Activated naive CD8-positive, alpha-beta T cell treated with anti-CD3 and anti-CD28 coated beads for 36 hours (primary cell): ENCODE results near the gene KMT2A. TPM values are rescaled to one million over a fixed set of nuclear protein-coding genes. Genes with fewer than 3 reads are reported as not detected.
A peak's percentile ranks its signal among the peaks of the same experiment; 100 is the strongest.
"Not testable (repeated sequence)": the region's sequence is repeated elsewhere in the genome, so short reads cannot be mapped to it uniquely, and the experiment has no call there.

Source experiments
- DNase-seq: peaks from one replicate; pipeline ENCODE4 v3.0.0; 2021
- H3K27ac Mint-ChIP-seq: one replicate; pipeline ENCODE4 v1.8.0; 2022; ENCODE audit warnings: mild to moderate bottlenecking, moderate library complexity, mixed read lengths
- H3K27me3 Mint-ChIP-seq: one replicate; pipeline ENCODE4 v1.8.0; 2022; ENCODE audit warnings: mild to moderate bottlenecking, mixed read lengths
- H3K36me3 Mint-ChIP-seq: one replicate; pipeline ENCODE4 v1.8.0; 2021; ENCODE audit warnings: mild to moderate bottlenecking, mixed read lengths
- H3K4me1 Mint-ChIP-seq: one replicate; pipeline ENCODE4 v1.8.0; 2021; ENCODE audit warnings: mixed read lengths
- H3K4me3 Mint-ChIP-seq: one replicate; pipeline ENCODE4 v1.8.0; 2022; ENCODE audit warnings: mild to moderate bottlenecking, moderate library complexity, mixed read lengths
- H3K9me3 Mint-ChIP-seq: one replicate; pipeline ENCODE4 v1.8.0; 2022; ENCODE audit warnings: mixed read lengths
- total RNA-seq, 2 experiments: library from RNA; stranded (reverse); gene quantifications; one replicate each; pipeline ENCODE4 v1.2.3, GENCODE V29; 2021

Gene KMT2A
- total RNA-seq, 2 experiments from 2014 or later: 55.8 to 58.9 TPM

GRCh38 chr11:118565051-118565450, 128.8 kb downstream of the KMT2A start:
- peaks cover 2% of the 10 kb centered on the region for H3K36me3 Mint-ChIP-seq
- H3K27ac Mint-ChIP-seq: peak overlapping the region; percentile 38
- H3K4me3 Mint-ChIP-seq: peak overlapping the region; percentile 75

DNA sequence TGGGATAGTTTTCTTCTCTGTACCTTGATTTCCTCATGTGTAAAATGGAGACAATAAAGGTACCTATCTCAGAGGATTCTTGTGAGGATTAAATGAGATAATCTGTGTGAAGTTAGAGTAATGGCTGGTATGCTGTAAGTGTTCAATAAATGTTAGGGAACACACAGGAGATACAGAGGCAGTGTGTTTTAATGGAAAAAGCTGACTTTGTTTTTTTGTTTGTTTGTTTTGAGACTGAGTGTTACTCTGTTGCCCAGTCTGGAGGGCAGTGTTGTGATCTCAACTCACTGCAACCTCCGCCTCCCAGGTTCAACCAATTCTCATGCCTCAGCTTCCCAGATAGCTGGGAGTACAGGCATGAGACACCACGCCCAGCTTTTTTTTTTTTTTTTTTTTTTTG, 133.4 kb downstream of the KMT2A start:
- no peak overlapping the region for H3K27ac Mint-ChIP-seq

More at GRCh38 chr11:118565051-118565450, 128.8 kb downstream of the KMT2A start:
- DNase-seq: no peak
- H3K4me1 Mint-ChIP-seq: peaks cover 15% of the 10 kb centered on the region
- H3K9me3 Mint-ChIP-seq: no peaks in the 10 kb centered on the region
- no peaks in the 10 kb centered on the region for H3K27me3 Mint-ChIP-seq

DNA sequence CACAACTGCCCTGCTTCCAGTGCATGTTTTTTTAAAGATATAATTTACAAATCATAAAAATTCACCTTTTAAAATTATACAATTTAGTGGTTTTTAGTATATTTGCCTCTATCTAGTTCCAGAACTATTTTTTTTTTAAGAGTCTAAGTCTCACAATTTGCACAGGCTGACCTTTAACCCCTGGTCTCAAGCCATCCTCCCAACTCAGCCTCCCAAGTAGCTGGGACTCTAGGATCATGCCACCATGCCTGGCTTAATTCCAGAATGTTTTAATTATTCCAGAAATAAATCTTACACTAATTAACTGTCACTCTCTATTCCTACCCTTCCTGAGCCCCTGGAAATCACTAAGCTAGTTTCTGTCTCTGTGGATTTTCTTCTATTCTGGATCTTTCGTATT, 134.5 kb downstream of the KMT2A start:
- Mint-ChIP-seq H3K4me1 (peaks cover 36% of the 10 kb centered on the region), H3K36me3 (peaks cover 13% of the 10 kb centered on the region), H3K9me3 (no peaks in the 10 kb centered on the region), H3K27me3 (no peaks in the 10 kb centered on the region), H3K4me3 (no peak overlapping the region), H3K27ac (peak overlapping the region; percentile 29)
- no peak for DNase-seq

More for the DNA sequence above, 133.4 kb downstream of the KMT2A start:
- peaks cover 32% of the 10 kb centered on the region for H3K4me1 Mint-ChIP-seq
- H3K9me3 Mint-ChIP-seq: no peaks in the 10 kb centered on the region
- H3K36me3 Mint-ChIP-seq: peaks cover 11% of the 10 kb centered on the region
- DNase-seq: no peak
- H3K4me3 Mint-ChIP-seq: no peak overlapping the region
- H3K27me3 Mint-ChIP-seq: no peaks in the 10 kb centered on the region

DNA sequence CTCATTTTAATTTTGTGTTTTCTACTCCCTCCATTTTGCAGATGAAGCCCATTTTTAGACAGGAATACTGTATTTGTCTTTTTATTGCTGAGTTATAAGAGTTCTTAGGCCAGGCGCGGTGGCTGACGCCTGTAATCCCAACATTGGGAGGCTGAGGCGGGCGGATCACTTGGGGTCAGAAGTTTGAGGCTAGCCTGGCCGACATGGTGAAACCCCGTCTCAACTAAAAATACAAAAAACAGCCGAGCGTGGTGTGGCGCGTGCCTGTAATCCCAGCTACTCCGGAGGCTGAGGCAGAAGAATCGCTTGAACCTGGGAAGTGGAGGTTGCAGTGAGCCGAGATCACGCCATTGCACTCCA, 135.4 kb downstream of the KMT2A start:
- peaks cover 14% of the 10 kb centered on the region for H3K36me3 Mint-ChIP-seq
- peak overlapping the region; percentile 91 for H3K4me3 Mint-ChIP-seq
- peak; percentile 16 for DNase-seq
- not testable (repeated sequence) for H3K27me3 Mint-ChIP-seq, H3K9me3 Mint-ChIP-seq
- peak overlapping the region; percentile 92 for H3K27ac Mint-ChIP-seq
- peaks cover 37% of the 10 kb centered on the region for H3K4me1 Mint-ChIP-seq

DNA sequence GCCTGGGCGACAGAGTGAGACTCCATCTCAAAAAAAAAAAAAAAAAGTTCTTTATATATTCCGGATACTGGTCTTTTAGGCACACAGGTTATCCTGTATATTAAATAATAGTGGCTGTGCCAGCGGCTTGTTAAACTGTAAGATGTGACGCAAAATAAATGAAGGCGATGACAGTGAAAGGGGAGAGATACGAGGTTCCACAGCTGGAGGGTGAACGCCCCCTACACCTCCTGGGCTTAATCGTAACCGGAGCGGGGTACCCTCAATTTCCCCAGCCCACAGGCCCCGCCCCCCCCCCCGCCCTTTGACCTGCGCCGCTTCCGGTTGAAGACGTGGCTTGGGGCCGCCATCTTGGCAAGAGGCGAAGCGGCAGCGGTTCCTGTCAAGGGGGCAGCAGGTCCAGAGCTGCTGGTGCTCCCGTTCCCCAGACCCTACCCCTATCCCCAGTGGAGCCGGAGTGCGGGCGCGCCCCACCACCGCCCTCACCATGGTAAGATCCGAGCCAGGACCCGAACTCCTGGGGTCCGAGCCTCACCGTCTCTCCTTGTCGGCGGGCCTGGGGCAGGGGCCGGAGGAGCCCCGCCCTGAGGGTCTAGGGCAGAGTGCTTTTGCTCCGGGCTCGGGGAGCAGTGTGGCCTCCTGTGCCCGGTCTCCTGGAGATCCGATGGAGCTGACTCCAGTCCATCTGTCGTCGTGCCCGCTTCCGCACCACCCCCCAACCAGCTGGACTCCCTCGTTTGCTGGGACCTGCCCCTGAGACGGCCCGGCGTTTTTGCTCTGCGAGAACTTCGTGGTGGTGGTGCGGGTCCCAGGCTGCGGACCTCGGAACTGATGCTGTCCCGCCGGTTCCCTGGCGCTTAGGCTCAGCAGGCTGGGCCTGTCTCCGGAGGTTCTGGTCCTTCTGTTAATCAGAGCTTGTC, 136.0 kb downstream of the KMT2A start, which contains the start of gene ARCN1:
Gene ARCN1, plus strand, starts transcription at position 349 of the 920 bp plus-strand sequence. Its CDS starts 139 bp downstream, at position 488.
- Mint-ChIP-seq H3K4me1 (peaks cover 43% of the 10 kb centered on the region), H3K27ac (peak within 1 kb of the TSS; percentile 92), H3K36me3 (peaks cover 17% of the 10 kb centered on the region), H3K9me3 (no peaks in the 10 kb centered on the region), H3K27me3 (no peaks in the 10 kb centered on the region), H3K4me3 (peak within 1 kb of the TSS; percentile 91)
- DNase-seq: peak; percentile 77

DNA sequence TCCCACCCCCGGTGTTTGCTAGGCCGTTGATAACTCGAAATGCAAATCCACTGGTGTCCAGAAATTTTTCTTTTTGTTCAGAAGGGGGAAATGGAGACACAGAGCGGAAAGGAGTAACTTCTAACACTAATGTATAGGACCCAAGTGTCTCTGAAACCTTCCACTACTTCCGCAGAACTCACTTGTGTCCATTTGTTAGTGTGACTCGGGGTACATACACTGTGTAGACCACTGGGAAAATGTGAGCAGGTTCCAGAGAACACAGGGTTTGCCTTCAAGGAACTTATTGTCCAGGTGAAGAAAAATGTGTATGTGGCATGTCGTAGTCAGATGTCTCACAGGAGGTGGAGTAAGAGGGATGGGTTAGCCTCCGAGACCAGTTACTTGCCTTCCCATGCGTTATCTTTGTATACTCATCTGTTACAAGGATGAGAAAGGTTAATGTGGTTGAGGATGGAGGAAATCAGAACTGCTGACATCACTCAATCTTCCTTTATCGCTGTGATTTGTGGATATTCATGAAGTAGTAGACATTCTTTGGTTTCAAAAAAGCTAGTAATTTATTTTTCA, 136.8 kb downstream of the KMT2A start:
- peak overlapping the region; percentile 92 for H3K27ac Mint-ChIP-seq
- peak; percentile 3 for DNase-seq
- H3K9me3 Mint-ChIP-seq: no peaks in the 10 kb centered on the region
- peaks cover 47% of the 10 kb centered on the region for H3K4me1 Mint-ChIP-seq
- H3K4me3 Mint-ChIP-seq: peak overlapping the region; percentile 91
- no peaks in the 10 kb centered on the region for H3K27me3 Mint-ChIP-seq
- H3K36me3 Mint-ChIP-seq: peaks cover 20% of the 10 kb centered on the region

DNA sequence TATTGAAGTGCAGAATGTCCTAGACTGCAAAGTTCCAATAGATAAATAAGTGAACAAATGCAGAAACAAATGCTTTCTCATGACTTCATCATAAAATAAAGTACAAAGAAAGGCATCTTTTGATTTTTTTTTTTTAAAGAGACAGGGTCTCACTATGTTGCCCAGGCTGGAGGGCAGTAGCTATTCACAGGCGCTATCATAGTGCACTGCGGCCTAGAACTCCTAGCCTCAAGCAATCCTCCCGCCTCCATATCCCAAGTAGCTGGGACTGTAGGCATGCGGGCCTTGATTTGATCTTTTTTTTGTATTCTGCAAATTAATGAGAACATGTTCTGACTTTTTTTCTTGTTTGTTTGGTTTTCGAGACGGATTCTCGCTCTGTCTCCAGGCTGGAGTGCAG, 138.3 kb downstream of the KMT2A start:
- no peak for DNase-seq
- Mint-ChIP-seq H3K4me1 (peaks cover 54% of the 10 kb centered on the region), H3K9me3 (no peaks in the 10 kb centered on the region), H3K4me3 (peak overlapping the region; percentile 45), H3K36me3 (peaks cover 20% of the 10 kb centered on the region), H3K27ac (no peak overlapping the region), H3K27me3 (no peaks in the 10 kb centered on the region)

Other genes starting within 250 kb of the KMT2A start
- gene JAML, start 211.5 kb upstream of the KMT2A start, total RNA-seq: 100 to 1,000 TPM; 148 to 150 TPM
- 10 to 100 TPM; 49.1 to 50.7 TPM for gene MPZL3, start 184.1 kb upstream of the KMT2A start, total RNA-seq
- 10 to 100 TPM; 18.8 to 20.1 TPM for gene MPZL2, start 172.2 kb upstream of the KMT2A start, total RNA-seq
- gene CD3E, start 131.8 kb upstream of the KMT2A start, total RNA-seq: 100 to 1,000 TPM; 364 TPM
- 100 to 1,000 TPM; 341 to 350 TPM for gene CD3D, start 93.8 kb upstream of the KMT2A start, total RNA-seq
- 100 to 1,000 TPM; 133 to 142 TPM for gene CD3G, start 92.1 kb upstream of the KMT2A start, total RNA-seq
- 10 to 100 TPM; 55.0 to 56.3 TPM for gene UBE4A, start 76.9 kb upstream of the KMT2A start, total RNA-seq
- gene ATP5MG, start 34.9 kb upstream of the KMT2A start, total RNA-seq: 100 to 1,000 TPM; 246 to 264 TPM
- gene TTC36, start 91.0 kb downstream of the KMT2A start, total RNA-seq: under 1 TPM; 0.42 to 0.62 TPM
- 10 to 100 TPM; 14.2 to 14.7 TPM for gene TMEM25, start 94.7 kb downstream of the KMT2A start, total RNA-seq
- gene IFT46, start 129.4 kb downstream of the KMT2A start, total RNA-seq: 10 to 100 TPM; 22.2 to 24.1 TPM
- 100 to 1,000 TPM; 141 to 150 TPM for gene ARCN1, start 135.9 kb downstream of the KMT2A start, total RNA-seq
- 1 to 10 TPM; 2.9 to 3.0 TPM for gene PHLDB1, start 171.1 kb downstream of the KMT2A start, total RNA-seq
- not detected for gene TREH, start 243.2 kb downstream of the KMT2A start, total RNA-seq